PC-9 (cell line): ENCODE data around the gene NUDT3. TPM values are rescaled to one million over a fixed set of nuclear protein-coding genes. Genes with fewer than 3 reads are reported as not detected.
"Not testable (repeated sequence)": the region's sequence is repeated elsewhere in the genome, so short reads cannot be mapped to it uniquely, and the experiment has no call there.

ENCODE experiments used
- BruUV-seq: library from RNA; stranded (reverse); fragments of 400-500 nt; replicated peaks from 2 replicates; lab custom pipeline; 2021; lab: Mats Ljungman, UMichigan
- CTCF ChIA-PET: fragments of 300-600 bp; sonication (Branson Sonifier 250); formaldehyde crosslinking; loops from one replicate; lab custom pipeline; 2022; ENCODE audit warnings: antibody characterized with exemption; lab: Charles Lee
- POLR2A ChIA-PET: fragments of 300-600 bp; sonication (Branson Sonifier 250); formaldehyde crosslinking; loops from one replicate; lab custom pipeline; 2022; ENCODE audit warnings: antibody characterized with exemption; ENCODE audit not compliant: unreplicated experiment; lab: Charles Lee
- DNase-seq, 2 experiments: peaks; one replicate each; pipeline versions ENCODE4 v3.0.0 to v3.0.0-alpha.2; 2015 to 2022; ENCODE audit warnings: mixed read lengths in 1 of 2
- H2AFZ ChIP-seq: fragments of 200-600 bp; sonication (generic); 2 replicates; pipeline ENCODE4 v1.8.1; 2017; ENCODE audit warnings: antibody characterized with exemption
- H3F3A ChIP-seq: fragments of 200-600 bp; sonication (generic); 2 replicates; pipeline ENCODE4 v1.8.1; 2017; ENCODE audit warnings: antibody characterized with exemption, mild to moderate bottlenecking, low read depth; ENCODE audit not compliant: insufficient read depth
- H3K27ac ChIP-seq: fragments of 200-600 bp; sonication (generic); 2 replicates; pipeline ENCODE4 v1.6.1; 2016; ENCODE audit warnings: mixed run types
- H3K27me3 ChIP-seq: fragments of 200-600 bp; sonication (generic); 2 replicates; pipeline ENCODE4 v1.6.1; 2016; ENCODE audit warnings: low read depth, mixed run types; ENCODE audit not compliant: insufficient read depth
- H3K36me3 ChIP-seq: fragments of 200-600 bp; sonication (generic); 2 replicates; pipeline ENCODE4 v1.6.1; 2016; ENCODE audit warnings: low read depth, mixed run types
- H3K4me1 ChIP-seq: fragments of 200-600 bp; sonication (generic); replicated peaks from 2 replicates; pipeline ENCODE4 v1.6.1; 2016; ENCODE audit warnings: mixed run types; ENCODE audit not compliant: insufficient read depth
- H3K4me2 ChIP-seq: fragments of 200-600 bp; sonication (generic); 2 replicates; pipeline ENCODE4 v1.6.1; 2017; ENCODE audit warnings: mixed run types
- H3K4me3 ChIP-seq: fragments of 200-600 bp; sonication (generic); 2 replicates; pipeline ENCODE4 v1.6.1; 2016; ENCODE audit warnings: mixed run types
- H3K79me2 ChIP-seq: fragments of 200-600 bp; sonication (generic); 2 replicates; pipeline ENCODE4 v1.6.1; 2017; ENCODE audit warnings: low read depth, mixed run types
- H3K9me2 ChIP-seq: fragments of 200-600 bp; sonication (generic); 2 replicates; pipeline ENCODE4 v1.8.1; 2017; ENCODE audit warnings: mild to moderate bottlenecking; ENCODE audit not compliant: insufficient read depth
- H3K9me3 ChIP-seq: fragments of 200-600 bp; sonication (generic); 2 replicates; pipeline ENCODE4 v1.8.1; 2016; ENCODE audit warnings: low read depth; ENCODE audit not compliant: insufficient read depth
- H4K20me1 ChIP-seq: fragments of 200-600 bp; sonication (generic); 2 replicates; pipeline ENCODE4 v1.8.1; 2017; ENCODE audit not compliant: insufficient read depth
- EZH2 ChIP-seq: fragments of 200-600 bp; sonication (generic); IDR thresholded peaks from 2 replicates; pipeline ENCODE4 v1.8.0; 2017; ENCODE audit warnings: antibody characterized with exemption, low read depth
- intact Hi-C: fragments of 100-400 bp; cut with micrococcal nuclease; formaldehyde crosslinking; loops from one replicate; pipeline ENCODE4 v1.10.0; 2022; ENCODE audit not compliant: unreplicated experiment
- total RNA-seq: library from RNA; stranded (reverse); gene quantifications from 2 replicates; pipeline ENCODE4 v1.2.3, GENCODE V29; 2021
- TF ChIP-seq, protein P1 (sequence below): fragments of 200-600 bp; sonication (generic); conservative IDR thresholded peaks from 2 replicates; pipeline ENCODE4 v1.6.1; 2017; ENCODE audit warnings: mixed run types, antibody characterized with exemption, mild to moderate bottlenecking, moderate library complexity

NUDT3 gene
- total RNA-seq, 1 experiment from 2014 or later = 19.1 TPM

DNA sequence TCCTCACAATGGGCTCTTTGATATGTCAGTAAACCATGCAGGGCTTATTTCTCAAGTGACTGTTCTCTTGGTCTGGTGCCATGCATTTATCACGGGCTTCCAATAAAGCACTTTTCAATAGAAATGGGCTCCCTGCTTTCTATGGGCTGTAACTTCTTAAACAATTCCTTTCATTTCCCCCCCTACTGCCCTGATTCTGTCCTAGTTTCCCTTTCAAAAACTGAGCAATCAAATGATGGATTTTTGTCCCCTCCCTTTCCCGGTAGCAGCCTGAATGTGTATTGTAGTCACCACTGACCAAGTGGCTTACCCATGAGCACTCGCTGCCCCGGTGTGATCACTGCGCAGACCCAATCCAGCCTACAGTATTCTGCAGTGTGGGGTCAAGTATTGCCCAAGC, 19.5 kb upstream of the NUDT3 start:
- no peaks in the 10 kb centered on the region for H3K4me1 ChIP-seq
- no peak overlapping the region for H3K27ac ChIP-seq
- no peaks in the 10 kb centered on the region for H3K9me2 ChIP-seq
- intact Hi-C loops = no loop called here
- H3K36me3 ChIP-seq = no peaks in the 10 kb centered on the region
- peaks cover 42% of the 10 kb centered on the region for H3F3A ChIP-seq
- ChIA-PET CTCF (no interaction called here), POLR2A (no interaction called here)
- no peak overlapping the region for H2AFZ ChIP-seq
- no peaks in the 10 kb centered on the region for H3K79me2 ChIP-seq
- no peaks in the 10 kb centered on the region for H3K9me3 ChIP-seq
- no peaks in the 10 kb centered on the region for H3K27me3 ChIP-seq
- no peak for DNase-seq
- H3K4me3 ChIP-seq = no peak overlapping the region
- no peak overlapping the region for H3K4me2 ChIP-seq
- H4K20me1 ChIP-seq = peaks cover 20% of the 10 kb centered on the region
- TF ChIP-seq, protein P1, sequence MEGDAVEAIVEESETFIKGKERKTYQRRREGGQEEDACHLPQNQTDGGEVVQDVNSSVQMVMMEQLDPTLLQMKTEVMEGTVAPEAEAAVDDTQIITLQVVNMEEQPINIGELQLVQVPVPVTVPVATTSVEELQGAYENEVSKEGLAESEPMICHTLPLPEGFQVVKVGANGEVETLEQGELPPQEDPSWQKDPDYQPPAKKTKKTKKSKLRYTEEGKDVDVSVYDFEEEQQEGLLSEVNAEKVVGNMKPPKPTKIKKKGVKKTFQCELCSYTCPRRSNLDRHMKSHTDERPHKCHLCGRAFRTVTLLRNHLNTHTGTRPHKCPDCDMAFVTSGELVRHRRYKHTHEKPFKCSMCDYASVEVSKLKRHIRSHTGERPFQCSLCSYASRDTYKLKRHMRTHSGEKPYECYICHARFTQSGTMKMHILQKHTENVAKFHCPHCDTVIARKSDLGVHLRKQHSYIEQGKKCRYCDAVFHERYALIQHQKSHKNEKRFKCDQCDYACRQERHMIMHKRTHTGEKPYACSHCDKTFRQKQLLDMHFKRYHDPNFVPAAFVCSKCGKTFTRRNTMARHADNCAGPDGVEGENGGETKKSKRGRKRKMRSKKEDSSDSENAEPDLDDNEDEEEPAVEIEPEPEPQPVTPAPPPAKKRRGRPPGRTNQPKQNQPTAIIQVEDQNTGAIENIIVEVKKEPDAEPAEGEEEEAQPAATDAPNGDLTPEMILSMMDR = no peak
- TF ChIP-seq EZH2 = no peak
- BruUV-seq = no TSS peak

DNA sequence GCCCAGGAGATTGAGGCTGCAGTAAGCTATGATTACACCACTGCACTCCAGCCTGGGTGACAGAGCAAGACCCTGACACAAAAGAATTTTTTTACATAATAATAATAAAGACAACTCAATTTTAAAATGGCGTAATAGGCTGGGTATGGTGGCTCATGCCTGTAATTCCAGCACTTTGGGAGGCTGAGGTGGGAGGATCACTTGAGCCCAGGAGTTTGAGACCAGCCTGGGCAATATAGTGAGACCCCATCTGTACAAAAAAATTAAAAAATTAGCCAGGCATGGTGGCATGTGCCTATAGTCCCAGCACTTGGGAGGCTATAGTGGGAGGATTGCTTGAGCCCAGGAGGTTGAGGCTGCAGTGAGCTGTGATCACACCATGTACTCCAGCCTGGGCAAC, 15.4 kb upstream of the NUDT3 start:
- intact Hi-C loops, H3K27ac ChIP-seq, H3K4me2 ChIP-seq, H2AFZ ChIP-seq, H3K4me1 ChIP-seq, BruUV-seq, H3K27me3 ChIP-seq, H3K4me3 ChIP-seq, H3K9me3 ChIP-seq, H4K20me1 ChIP-seq, H3K36me3 ChIP-seq, POLR2A ChIA-PET, H3K79me2 ChIP-seq, CTCF ChIA-PET, H3K9me2 ChIP-seq, DNase-seq: not testable (repeated sequence)
- peaks cover 11% of the 10 kb centered on the region; the same call in 1 of the 2 replicates for H3F3A ChIP-seq

DNA sequence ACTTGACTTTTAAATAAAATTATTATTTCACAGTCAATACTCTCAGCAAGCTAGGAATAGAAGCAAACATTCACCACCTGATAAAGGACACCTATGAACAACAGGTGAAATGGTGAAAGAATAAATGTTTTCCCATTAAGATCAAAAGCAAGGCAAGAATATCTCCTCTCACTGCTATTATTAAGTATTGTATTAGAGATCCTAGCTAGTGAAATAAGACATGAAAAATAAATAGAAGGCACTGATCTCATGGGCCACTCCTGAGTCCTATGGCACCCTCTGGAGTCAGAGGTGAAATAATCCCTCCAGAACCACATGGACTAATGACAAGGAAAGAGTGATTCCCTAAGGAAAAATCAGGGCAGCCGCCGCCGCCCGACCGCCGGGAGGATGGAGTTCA, 4.0 kb upstream of the NUDT3 start:
- Histone ChIP-seq H2AFZ (no peak overlapping the region), H3K79me2 (peaks cover 10% of the 10 kb centered on the region), H3F3A (peaks cover 6% of the 10 kb centered on the region; the same call in 1 of the 2 replicates), H3K36me3 (no peaks in the 10 kb centered on the region), H3K4me1 (peaks cover 10% of the 10 kb centered on the region), H3K9me3 (peaks cover 6% of the 10 kb centered on the region; the same call in 1 of the 2 replicates), H4K20me1 (no peaks in the 10 kb centered on the region), H3K4me2 (no peak overlapping the region), H3K27me3 (no peaks in the 10 kb centered on the region), H3K9me2 (no peaks in the 10 kb centered on the region), H3K4me3 (no peak overlapping the region), H3K27ac (no peak overlapping the region)
- ChIA-PET POLR2A (no interaction called here), CTCF (no interaction called here)
- BruUV-seq = no TSS peak
- intact Hi-C loops = no loop called here
- no peak for TF ChIP-seq EZH2
- TF ChIP-seq, protein P1 = no peak
- DNase-seq = no peak

DNA sequence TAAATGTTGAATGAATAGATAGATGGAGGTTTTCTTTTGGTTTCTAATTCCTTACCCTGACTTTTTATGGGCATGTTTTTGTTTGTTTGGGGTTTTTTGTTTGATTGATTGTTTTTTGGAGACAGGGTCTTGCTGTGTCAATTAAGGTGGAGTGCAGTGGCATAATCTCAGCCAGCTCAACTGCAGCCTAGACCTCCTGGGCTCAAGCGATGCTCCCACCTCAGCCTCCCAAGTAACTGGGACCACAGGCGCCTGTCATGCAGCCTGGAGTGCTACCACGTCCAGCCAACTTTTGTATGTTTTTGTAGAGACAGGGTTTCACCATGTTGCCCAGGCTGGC, 1.5 kb upstream of the NUDT3 start:
- intact Hi-C loops = loop anchor here (2.0 kb wide), 1 partner anchor 197 kb away; no protein-coding TSS in a partner anchor
- H2AFZ ChIP-seq = no peak overlapping the region
- TF ChIP-seq, protein P1 = no peak
- TF ChIP-seq EZH2 = no peak
- peaks cover 9% of the 10 kb centered on the region; the same call in 1 of the 2 replicates for H4K20me1 ChIP-seq
- ChIA-PET CTCF (no interaction called here), POLR2A (no interaction called here)
- no peaks in the 10 kb centered on the region for H3K27me3 ChIP-seq
- H3K27ac ChIP-seq = no peak overlapping the region
- BruUV-seq = no TSS peak
- peaks cover 36% of the 10 kb centered on the region for H3K79me2 ChIP-seq
- peaks cover 16% of the 10 kb centered on the region for H3F3A ChIP-seq
- no peaks in the 10 kb centered on the region for H3K9me2 ChIP-seq
- no peak for DNase-seq
- no peak overlapping the region for H3K4me3 ChIP-seq
- no peaks in the 10 kb centered on the region for H3K36me3 ChIP-seq
- no peak overlapping the region for H3K4me2 ChIP-seq
- H3K4me1 ChIP-seq = peaks cover 19% of the 10 kb centered on the region
- peaks cover 6% of the 10 kb centered on the region; the same call in 1 of the 2 replicates for H3K9me3 ChIP-seq
